Measurements from ENCODE around the gene ZNF417. TPM values are rescaled to one million over a fixed set of nuclear protein-coding genes. Genes with fewer than 3 reads are reported as not detected.

Gene ZNF417
- total and polyA plus RNA-seq, 9 of the 15 experiments (the other 6 are each of a cell fraction or from before 2014, with no cell fraction given) = 0.35 to 7.2 (median 3.2) TPM

DNA sequence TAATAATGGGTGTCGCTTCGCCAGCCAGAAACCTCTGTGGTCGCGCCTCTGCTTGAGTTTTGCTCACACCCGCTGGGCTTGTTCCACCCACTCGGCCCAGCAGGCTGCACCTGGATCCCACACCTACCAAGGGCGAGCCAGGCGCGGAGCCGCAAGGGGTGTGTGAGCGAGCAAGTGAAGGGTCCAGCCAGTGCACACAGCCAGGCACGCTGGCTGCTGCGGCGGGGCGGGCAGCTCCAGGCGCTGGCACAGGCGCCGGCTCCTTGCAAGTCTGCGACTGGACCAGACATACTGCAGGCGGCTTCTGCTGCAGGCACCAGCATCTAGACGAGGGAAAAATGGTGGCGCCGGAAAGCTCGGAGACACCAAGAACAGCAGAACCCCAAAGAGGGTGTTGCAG is 32.9 kb upstream of the ZNF417 start:
- Histone ChIP-seq H2AFZ (ENCODE audit: low read depth, low read length) (no peak overlapping the region), H3K4me1 (replicated peaks in 1 of 2; ENCODE audit: control insufficient read depth in 2 of 2, insufficient read depth in 2 of 2, low read length in 2 of 2) (no peaks in the 10 kb centered on the region), H3K27ac (ENCODE audit: extremely low read depth, low read depth, low read length) (no peak overlapping the region), H3K27me3 (ENCODE audit: control insufficient read depth in 2 of 2, insufficient read depth in 2 of 2, low read length in 2 of 2) (no peaks in the 10 kb centered on the region), H3K9me1 (ENCODE audit: control insufficient read depth, insufficient read depth, low read length) (no peaks in the 10 kb centered on the region), H3K4me3 (no peak overlapping the region), H3K79me2 (ENCODE audit: control insufficient read depth, insufficient read depth, low read length) (no peaks in the 10 kb centered on the region), H3K4me2 (ENCODE audit: insufficient read depth, low read length) (no peak overlapping the region), H3K9me3 (replicated peaks; ENCODE audit: control insufficient read depth, insufficient read depth, low read depth, low read length) (no peaks in the 10 kb centered on the region; the same call in 1 of the 2 replicates), H3K9ac (ENCODE audit: insufficient read depth in 1 of 2, low read depth in 2 of 2, low read length in 2 of 2) (no peak overlapping the region), H3K36me3 (ENCODE audit: control insufficient read depth, insufficient read depth, low read length) (no peaks in the 10 kb centered on the region), H4K20me1 (replicated peaks; ENCODE audit: control insufficient read depth, insufficient read depth, low read length) (no peaks in the 10 kb centered on the region)
- ChIA-PET CTCF (ENCODE audit: low intra/inter-chr PET ratio) (no interaction called here), POLR2A (interaction anchor here (0.8 kb wide), 1 partner anchor 930 kb away, joined by 3 read pairs; no protein-coding TSS in a partner anchor)
- no peak for FAIRE-seq
- no TSS peak for BruUV-seq (replicated peaks)
- no peak for DNase-seq (ENCODE audit: extremely low read depth in 1 of 4, low spot score in 3 of 4)
- WGBS (ENCODE audit: insufficient coverage, low coverage, missing lambda C conversion rate) = 22% methylated on average over 24 of the region's 24 CpGs
- intact Hi-C loops (cut with micrococcal nuclease) = no loop called here
- TF ChIP-seq KLF13 (tag; IDR thresholded peaks at IDR 0.05; ENCODE audit: borderline replicate concordance, low read depth) = no peak
- TF ChIP-seq MAZ (CRISPR knock-in tag; conservative IDR thresholded peaks at IDR 0.05 in 1 of 2, IDR thresholded peaks at IDR 0.05 in 1 of 2) = no peak
- TF ChIP-seq SP1 (CRISPR knock-in tag; IDR thresholded peaks at IDR 0.05) = no peak
- TF ChIP-seq MECOM (CRISPR knock-in tag; IDR thresholded peaks at IDR 0.05) = no peak
- TF ChIP-seq MBD2 (IDR thresholded peaks at IDR 0.05; ENCODE audit: borderline replicate concordance, low read depth) = no peak
- TF ChIP-seq ZBTB1 (CRISPR knock-in tag; IDR thresholded peaks at IDR 0.05; ENCODE audit: borderline replicate concordance, low read depth) = no peak
- no peak for TF ChIP-seq ZNF589 (CRISPR knock-in tag; IDR thresholded peaks at IDR 0.05; ENCODE audit: low read depth)
- TF ChIP-seq SMARCA5 (IDR thresholded peaks at IDR 0.05) = no peak
- ATAC-seq = no peak
- in situ Hi-C loops (cut with MboI) = no loop called here

Measured in K562 (cell line).